ENCODE results near the gene CRMP1.

DNA sequence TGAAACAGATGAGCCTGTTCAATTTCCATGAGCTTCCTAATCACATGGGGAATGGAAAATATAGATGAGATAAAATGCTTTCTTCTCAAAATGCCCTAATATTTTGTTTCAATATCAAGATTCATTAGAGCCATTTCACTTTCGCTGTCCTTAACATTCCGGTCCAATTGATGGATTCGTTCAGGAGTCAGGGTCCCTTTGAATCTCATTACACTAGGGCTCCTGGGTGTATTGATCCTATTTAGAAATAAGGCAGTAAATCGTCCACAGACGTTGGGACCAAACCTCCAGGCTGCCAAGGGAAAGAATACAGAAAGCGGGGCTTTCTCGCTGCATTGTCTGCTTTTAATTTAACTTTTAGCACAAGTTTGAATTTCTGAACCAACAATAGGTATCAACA is 20.6 kb upstream of the CRMP1 start:
- no peak for TF ChIP-seq EP300 (IDR thresholded peaks at IDR 0.05)
- TF ChIP-seq, protein P1, sequence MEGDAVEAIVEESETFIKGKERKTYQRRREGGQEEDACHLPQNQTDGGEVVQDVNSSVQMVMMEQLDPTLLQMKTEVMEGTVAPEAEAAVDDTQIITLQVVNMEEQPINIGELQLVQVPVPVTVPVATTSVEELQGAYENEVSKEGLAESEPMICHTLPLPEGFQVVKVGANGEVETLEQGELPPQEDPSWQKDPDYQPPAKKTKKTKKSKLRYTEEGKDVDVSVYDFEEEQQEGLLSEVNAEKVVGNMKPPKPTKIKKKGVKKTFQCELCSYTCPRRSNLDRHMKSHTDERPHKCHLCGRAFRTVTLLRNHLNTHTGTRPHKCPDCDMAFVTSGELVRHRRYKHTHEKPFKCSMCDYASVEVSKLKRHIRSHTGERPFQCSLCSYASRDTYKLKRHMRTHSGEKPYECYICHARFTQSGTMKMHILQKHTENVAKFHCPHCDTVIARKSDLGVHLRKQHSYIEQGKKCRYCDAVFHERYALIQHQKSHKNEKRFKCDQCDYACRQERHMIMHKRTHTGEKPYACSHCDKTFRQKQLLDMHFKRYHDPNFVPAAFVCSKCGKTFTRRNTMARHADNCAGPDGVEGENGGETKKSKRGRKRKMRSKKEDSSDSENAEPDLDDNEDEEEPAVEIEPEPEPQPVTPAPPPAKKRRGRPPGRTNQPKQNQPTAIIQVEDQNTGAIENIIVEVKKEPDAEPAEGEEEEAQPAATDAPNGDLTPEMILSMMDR (IDR thresholded peaks at IDR 0.05), result no peak
